ENCODE results near the gene KIF14.

- TF ChIP-seq CTCF (IDR thresholded peaks at IDR 0.05 in 4 of 5, conservative IDR thresholded peaks at IDR 0.05 in 1 of 5) (no peak), POLR2A (IDR thresholded peaks at IDR 0.05) (no peak)
These were observed 6.4 kb upstream of the KIF14 start for GRCh38 chr1:200626853-200627534.
